ENCODE measurements around the gene AKNA.

AKNA gene

DNA sequence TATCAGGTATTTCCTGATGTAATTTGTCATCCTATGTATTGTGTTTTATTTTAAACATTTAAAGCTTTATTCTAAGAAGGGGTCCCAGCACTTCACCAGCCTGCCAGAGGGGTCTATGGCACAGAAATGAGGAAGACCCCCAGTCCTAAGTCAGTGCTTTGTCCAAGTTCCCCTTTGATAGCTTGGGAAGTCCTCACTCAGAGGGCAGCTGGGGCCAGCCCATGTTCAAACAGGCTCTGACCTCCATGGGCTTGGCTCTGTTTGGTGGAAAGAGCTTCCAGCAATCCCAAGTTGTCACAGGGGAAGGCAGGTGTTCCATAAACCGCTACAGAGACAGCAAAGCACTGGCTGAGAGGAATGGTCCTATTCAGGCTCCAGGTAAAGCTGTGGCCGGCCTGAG is 26.6 kb upstream of the AKNA start:
- no peak for DNase-seq (ENCODE audit: low spot score)

DNA sequence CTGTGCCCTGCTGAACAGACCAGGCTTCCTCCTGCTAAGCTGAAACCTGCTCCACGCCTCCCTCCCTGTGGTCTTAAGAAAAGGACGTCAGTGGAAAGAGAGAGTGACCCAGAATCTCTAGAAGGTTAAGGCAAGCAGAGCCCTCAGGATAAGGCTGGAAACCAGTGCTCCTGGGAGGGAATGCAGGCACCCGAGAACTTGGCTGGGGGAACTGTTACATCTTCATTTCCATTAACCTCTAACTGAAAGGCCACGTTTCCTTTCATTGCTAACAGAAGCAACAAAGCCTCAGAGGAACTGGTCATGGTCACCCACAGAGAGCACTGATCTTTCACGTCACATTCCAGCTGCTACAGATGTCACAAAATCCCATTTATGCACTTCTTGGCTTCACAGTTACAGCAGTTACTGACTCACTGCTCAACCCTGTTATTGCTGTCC is 26.1 kb upstream of the AKNA start:
- no peak for DNase-seq (ENCODE audit: low spot score)

DNA sequence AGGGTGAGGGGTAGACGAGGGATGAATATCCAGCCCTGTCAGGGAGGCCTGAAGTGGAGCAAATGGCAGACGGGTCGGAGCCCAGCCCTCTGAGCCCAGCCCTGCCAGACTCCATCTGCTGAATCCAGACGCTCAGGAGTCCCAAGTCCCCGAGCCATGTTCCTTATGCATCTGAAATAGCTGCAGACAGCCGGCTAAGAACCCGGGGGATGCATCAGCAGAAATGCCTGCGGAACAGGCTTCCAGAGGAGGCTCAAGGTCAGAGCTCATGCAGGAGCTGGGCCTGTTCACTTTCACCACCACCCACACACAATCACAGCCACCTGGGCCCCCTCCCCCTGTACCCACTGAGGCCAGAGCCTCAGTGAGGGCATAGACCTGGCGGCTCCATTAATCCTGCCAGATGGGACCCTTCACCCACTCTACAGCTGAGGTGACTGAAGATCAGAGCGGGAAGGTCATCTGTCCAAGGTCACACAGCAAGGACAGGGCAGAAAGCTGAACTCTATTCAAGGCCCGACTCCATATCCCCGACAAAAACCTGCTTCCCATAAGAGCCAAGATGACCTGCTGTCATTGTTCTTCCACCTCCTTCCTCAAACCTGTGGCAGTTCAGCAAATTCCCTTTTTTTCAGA is 24.4 kb upstream of the AKNA start:
- no peak for DNase-seq (ENCODE audit: low spot score)

DNA sequence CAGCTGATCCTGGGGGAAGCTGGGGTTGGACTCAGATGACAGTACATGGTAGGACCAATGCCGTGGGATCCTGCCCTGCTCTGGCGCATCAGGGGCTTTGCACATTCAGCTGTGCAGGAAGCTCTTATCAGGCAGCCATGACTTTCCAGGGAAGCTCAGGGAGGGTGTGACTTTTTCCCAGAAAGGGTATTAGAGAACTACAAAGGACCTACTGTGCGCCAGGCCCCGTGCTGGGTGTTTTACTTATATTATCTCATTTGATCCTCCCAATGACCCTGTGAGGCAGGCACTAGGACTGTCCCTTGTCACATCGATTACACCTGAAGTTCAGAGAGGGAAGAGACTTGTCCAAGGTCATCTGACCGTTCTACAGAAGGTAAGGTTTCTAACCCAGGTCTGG is 23.7 kb upstream of the AKNA start:
- DNase-seq (ENCODE audit: low spot score) = no peak

DNA sequence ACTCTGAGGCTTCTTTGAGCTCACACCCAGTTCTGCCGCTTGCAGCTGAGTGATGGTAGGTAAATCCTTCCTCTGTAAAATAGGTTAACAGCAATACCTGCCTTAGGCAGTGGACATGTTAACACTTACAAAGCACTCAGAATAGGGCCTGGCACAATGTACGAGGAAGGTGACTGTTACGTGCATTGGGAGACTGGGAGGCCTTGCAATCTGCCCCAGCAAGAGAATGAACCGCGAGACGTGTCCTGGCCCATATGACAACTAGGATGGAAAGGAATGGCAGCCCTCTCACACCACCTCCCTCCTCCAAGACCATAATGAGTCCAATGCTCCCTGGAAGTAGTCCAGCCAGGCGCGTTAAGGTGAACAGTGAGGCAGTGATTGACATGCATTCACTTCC is 23.1 kb upstream of the AKNA start:
- DNase-seq (ENCODE audit: low spot score) = no peak

DNA sequence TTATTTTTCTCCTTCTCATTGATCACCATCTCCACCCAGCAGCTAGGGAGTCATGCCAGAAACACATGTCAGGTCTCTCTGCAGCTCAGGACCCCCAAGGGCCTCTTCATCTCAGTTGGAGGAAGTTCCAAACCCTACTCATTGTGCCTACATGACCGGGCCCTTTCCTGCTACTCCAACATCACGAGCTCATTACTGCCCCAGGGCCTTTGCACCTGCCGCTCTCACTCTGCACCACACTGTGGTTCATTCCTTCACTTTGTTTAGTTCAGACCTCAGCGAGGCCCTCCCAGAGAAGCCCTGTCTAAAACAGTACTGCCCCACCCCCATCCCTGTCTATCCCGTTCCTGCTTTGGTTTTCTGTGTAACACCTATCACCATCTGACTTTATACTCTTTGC is 22.1 kb upstream of the AKNA start:
- no peak for DNase-seq (ENCODE audit: low spot score)

DNA sequence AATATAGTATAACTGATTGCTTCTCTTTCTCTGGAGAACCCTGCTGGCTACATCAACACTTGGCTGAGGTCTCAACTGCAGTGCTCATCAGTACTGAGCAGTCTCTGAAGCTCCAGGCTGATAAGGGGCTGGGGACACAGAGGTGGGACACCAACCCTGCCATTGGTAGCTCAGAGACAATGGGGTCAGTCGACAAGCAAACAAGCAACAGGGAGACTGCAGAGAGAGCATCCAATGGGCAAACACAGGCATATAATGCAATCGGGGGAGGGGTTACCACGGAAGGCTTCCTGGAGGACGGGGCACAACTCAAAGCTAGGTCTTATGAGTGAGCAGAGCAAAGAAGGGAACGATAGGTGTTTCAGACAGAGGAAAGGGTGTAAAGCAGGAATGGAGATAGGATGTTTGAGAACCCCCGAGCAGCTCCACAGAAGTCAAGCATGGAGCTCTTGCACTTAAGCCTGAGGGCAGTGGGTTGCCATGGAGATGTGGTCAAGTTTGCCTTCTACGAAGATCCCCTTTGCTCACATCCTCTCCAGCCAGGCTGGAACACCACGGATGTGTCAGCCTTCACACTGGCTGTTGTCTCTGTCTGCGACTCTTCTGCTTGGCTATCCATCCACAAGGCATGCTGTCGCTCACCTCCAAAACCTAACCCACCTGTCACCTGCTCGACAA is 21.5 kb upstream of the AKNA start:
- DNase-seq (ENCODE audit: low spot score) = no peak

DNA sequence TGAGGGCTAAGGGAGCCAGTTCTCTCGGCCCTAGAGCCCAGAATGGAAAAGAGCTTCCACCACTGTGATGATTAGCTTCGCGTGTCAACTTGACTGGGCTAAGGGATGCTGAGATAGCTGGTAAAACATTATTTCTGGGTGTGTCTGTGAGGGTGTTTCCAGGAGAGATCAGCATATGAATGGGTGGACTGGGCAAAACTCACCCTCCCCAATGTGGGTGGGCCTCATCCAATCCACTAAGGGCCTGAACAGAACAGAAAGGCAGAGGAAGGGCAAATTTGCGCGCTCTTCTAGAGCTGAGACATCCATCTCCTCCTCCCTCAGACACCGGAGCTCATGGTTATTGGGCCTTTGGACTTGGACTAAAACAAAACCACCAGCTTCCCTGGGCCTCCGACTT is 20.9 kb upstream of the AKNA start:
- DNase-seq (ENCODE audit: low spot score) = no peak

DNA sequence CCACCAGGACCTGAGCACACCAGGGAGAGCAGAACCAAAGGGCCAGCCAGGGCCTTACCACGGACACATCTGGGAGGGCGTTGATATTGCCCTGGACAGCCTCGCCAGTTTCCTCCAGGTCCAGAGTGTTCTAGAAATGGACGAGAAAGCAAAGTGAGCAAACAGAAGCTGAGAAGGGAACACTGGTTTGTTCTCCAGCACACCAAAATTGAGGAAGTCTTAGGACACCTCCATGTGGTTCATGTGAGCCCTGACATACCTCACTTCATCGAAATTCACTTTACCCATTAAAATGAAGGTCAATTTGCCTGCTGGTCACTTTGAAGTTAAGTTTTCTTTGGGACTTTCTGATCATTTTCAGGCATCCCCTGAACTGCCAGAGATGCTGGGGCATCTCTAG is 20.1 kb upstream of the AKNA start:
- no peak for DNase-seq (ENCODE audit: low spot score)

DNA sequence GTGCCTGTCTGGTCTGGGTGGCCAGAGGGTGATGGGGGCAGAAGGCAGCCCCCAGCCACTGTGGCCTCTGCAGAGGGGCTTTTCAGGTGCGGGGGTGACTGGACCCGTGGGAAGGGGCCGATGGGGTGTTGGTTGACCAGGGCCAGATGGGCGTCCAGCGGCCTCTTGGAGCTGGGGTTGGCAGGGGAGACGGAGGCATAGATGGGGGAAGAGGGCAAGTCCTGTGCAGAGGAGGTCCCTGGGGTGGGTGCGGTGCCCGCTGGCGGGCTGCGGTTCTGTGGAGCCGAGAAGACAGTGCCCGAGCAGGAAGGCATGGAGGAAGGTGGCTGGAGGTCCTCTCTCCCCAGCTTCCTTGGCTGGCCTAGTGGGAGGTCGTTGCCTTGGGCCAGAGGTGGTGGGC is 18.7 kb upstream of the AKNA start:
- no peak for DNase-seq (ENCODE audit: low spot score)

DNA sequence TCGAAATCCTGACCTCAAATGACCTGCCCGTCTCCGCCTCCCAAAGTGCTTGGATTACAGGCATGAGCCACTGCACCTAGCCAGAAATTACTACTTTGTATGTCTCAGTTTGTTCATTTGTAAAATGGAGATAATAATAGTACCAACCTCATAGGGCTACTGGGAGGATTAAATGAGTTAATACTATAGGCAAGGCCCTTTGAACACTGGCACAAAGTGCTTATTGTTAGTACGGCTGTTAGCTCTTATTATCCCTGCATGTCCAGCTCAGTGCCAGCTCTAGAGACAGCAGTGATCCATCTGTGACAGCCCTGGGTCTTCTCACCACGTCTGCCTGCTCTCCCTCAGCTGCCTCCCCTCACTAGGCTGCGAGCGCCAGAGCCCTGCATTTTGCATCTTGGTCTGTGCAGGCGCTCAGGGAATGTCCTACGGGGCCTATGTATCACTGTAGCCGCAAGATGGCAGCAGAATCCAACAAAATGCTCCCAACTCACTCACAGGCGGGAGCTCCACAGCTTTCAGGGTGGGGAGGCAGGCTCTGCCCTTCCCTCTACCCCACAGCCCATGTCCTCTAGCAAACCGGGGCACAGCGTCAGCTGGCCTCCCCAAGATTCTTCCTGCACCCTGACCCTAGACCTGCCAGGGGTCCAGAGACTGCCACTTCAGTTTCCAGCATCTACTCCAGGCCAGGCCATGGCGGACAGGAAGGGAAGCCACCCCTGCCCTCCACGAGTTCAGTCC is 17.7 kb upstream of the AKNA start:
- DNase-seq (ENCODE audit: low spot score) = peak; percentile 81

DNA sequence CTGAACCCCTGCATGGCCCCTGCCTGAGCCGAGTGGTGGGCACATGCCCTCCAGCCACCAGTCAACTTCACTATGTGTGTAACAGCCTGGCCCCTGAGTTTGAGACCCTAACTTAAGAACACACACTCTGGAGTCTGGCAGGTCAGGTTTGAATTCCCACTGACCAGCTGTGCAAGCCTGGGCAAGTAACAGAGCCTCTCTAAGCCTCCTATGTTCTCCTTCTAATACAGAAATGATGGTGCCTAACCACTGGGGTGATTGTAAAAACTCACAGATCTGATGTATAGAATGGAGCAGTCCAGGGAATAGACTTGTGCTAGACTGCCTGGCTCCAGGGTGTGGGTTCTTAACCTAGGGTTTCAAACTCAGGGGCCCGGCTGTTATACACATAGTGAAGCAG is 16.7 kb upstream of the AKNA start:
- DNase-seq (ENCODE audit: low spot score) = no peak

DNA sequence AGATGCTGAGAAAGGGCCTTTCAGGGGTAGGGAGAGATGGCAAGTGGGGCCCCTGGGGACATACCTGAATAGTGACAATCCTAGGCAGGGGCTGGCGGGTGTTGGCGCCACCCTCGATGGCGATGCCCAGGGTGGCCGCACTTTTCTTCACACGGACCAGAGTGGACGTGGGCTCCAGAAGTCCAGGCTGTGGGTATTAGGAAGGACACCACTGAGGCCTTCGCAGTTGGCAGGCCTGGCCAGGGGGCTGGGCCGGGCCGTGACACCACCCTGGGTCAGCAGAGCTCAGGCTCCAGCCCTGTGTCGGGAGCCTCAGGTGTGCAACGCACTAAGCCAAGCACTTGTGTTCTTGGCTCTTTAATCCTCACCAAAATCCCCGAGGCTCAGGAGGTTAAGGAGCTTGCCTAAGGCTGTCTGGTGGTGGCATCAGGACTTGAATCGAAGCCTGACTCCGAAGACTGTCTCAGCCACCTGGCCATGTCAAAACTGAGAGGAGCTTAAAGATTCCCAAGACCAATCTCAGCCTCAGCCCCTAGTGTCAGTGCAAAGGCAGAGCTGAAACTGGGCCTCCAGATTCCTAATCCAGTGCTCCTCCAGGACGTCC is 15.5 kb upstream of the AKNA start:
- no peak for DNase-seq (ENCODE audit: low spot score)

DNA sequence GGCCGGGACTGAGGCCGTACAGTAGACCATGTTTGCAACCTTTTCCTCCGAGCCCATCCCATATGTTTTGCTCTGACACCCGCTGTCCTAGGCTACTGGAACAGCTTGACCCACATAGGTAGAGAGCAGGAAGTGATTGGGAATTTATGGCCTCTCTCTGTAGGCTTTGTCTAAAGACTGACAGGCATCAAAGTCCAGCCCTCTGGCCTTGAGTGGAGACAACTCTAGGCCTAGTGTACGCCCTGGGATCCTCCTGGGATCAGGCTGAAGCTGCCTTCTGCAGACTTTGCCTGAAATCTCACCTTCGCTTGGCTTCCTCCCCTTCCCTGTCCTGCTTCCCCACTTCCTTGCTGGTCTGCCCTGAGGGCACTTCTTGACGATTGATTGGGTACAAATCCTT is 13.6 kb upstream of the AKNA start:
- DNase-seq (ENCODE audit: low spot score) = no peak

DNA sequence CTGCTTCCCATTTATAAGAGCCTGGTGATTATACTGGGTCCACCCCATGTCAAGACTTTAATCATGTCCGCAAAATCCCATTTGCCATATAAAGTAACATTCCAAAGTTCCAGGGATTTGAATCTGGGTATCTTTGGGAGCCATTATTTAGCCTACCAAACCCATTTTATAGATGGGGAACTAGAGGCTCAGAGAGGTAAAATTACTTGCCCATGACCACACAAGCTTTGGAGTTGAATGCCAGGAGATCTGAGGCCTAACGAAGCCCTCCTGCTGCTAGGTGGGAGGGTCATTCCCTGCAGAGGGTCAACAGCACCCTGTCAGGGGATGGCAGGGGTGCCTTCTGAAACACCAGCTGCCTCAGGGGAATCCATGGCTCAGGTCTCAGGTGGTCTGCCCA is 13.0 kb upstream of the AKNA start:
- no peak for DNase-seq (ENCODE audit: low spot score)

DNA sequence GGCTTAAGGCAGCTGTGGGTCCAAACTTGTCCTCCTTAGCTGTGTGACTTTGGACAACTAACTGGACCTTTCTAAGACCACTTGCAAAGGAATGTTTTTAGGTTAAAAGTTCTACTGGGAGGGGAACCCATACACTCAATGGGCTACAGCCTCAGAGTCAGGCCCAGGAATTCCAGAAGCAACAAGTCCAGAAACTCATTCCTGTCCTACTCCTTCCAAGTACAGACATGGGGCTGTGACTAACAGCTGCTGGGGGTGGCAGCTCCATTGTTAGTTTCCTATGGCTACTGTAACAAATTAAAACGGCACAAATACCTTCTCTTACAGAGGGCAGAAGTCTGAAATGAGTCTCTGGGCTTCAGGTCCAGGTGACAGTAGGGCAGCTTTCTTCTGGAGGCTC is 12.4 kb upstream of the AKNA start:
- DNase-seq (ENCODE audit: low spot score) = no peak

DNA sequence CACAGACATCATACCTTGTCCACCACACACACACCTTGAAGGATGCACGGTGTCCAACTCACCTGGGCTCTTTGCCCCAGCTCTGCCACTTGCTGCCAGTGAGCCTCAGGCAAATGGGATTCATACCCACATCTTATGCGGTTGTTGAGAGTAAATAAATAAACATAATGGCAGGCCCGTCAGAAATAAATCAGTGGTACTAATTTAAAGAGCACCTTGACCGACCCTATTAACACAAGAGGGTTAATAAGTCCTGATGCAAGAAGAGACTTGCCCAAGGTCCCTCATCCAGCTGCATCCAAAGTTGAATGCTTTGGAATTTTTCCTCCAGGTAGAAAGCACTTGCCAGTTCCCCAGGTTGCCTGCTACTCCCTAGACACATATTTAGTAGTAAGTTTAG is 11.6 kb upstream of the AKNA start:
- no peak for DNase-seq (ENCODE audit: low spot score)

DNA sequence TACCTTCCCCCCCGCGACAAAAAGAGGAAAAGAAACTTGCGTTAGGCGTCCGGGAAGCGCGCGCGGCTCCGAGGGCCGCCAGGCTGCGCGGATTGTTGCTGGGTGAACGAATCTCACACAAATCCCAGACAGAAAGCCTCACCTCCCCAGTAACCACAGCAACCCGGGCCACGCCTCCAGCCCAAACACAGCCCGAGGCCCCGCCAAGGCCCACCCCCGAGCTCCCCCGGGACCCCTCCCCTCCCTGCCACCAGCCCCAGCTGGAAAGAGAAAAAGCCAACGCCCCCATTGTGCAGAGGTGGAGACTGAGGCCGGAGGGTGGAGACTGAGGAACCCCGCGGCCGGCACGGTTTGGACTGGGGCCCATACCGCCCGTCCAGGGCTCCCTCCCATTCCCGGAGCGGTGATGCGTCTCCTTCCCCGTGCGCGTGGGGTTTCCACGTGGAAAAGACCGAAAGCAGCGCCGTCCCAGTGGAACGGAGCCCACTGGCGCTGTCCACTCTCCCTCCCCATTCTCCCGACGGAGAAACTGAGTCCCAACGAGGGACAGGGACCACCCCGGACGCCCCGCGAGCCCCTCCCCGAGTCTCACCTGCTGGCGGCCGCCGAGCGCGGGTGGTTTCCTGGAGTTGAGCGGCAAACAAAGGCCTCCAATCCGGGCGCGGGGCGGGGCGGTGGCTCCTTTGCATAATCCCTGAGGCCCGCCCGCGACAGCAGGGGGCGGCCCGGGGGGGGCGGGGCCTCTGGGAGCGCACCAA is 10.2 kb upstream of the AKNA start:
- peak; percentile 93 for DNase-seq (ENCODE audit: low spot score)

DNA sequence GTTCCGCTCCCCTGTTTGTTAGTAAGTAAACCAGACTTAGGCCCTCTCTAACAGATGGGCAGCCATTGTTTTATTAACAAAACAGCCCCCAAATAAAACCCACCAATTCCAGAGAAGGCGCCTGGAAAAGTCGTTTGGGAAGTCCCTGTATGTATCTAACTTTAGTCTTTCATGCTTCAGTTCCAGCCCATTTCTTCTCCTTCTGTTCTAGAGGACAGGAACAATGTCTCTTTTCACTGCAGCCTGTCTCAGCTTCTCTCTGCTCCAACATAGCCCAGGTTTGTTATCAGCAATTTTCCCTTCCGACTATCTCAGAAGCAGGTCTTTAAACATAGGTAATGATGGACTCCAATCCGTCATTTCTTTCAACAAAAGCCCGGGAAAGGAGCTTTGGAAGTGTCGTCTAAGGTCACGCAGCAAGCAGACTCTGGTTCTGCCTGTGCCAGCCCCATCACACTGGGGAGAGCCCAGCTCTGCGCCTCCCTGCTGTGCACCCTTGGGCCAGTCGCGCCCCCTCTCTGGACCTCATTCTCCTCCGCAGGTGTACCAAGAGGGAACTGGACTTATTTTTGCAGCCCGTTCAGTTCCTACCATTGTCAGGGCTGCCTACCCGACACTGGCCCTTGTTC is 9.6 kb upstream of the AKNA start:
- no peak for DNase-seq (ENCODE audit: low spot score)

DNA sequence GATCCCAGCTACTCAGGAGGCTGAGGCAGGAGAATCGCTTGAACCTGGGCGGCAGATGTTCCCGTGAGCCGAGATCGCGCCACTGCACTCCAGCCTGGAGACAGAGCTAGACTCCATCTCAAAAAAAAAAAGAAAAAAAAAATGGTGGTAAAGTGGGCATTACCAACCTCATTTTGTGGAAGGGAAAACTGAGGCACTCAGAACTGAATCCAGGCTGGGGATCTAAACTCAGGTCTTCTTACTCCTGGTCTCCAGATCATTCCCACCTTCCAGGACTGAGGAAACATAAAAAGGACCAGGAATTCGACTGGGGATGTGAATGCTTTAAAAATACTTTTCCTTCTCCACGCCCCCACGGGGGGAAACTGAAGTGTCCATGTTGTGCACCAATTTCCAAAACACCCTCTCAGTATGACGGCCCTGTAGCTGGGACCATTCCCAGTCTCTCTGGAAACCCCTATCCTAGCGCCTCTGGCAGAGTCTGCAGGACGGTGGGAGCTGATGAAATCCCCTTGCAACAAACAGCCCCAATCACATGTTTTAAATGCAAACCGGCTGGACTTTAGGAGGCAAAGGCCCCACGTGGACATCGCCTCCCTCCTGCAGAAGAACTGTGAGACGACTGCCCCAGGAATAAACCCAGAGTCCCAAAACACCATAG is 8.9 kb upstream of the AKNA start:
- no peak for DNase-seq (ENCODE audit: low spot score)

DNA sequence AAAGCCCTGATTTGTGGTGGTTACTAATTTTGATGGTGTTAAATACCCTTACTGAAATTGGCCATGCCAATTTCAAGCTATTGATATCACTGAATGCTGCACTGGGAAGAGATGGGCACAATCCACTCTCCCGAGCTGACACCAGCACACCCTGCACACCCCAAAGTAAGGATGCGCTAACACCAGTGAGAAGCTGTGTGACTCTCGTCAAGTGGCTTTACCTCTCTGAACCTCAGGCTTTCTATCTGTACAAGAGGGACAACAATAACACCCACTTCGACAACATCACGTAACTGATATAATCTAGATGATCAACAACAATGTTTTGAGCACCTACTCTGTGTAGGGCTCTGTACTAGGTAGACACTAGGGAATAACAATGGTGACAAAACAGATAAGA is 8.0 kb upstream of the AKNA start:
- no peak for DNase-seq (ENCODE audit: low spot score)

DNA sequence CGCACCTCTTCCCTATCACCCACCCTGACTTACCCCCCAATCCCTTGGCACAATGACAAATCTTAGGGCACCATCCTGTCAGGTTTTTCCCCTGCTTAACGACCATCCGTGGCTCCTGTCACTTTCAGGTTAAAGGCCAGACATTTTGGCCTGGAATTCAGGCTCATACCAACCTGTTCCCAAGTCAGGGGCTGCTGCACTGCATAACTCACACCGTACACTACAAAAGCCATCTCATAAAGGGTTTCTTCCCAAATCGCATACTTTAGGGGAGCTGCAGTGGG is 7.5 kb upstream of the AKNA start:
- DNase-seq (ENCODE audit: low spot score) = no peak

Measured in activated CD4-positive, alpha-beta T cell treated with anti-CD3 and anti-CD28 coated beads, Interleukin-2, Interleukin-4, amounts not matched to agents 100 ng/mL and 50 ng/mL, durations not matched to agents 16 hours and 8 hours (primary cell).